Astrocyte of the cerebellum (primary cell): Measurements from ENCODE around the gene RFESD.

Source experiments
- DNase-seq: peaks from one replicate; pipeline ENCODE4 v3.0.0-alpha.2; 2011; ENCODE audit warnings: low read depth
- H3K4me3 ChIP-seq: 2 replicates; pipeline ENCODE4 v1.5.1; 2011; ENCODE audit warnings: mild to moderate bottlenecking, low read depth, low read length, moderate library complexity
- CTCF ChIP-seq: IDR thresholded peaks from 2 replicates; pipeline ENCODE4 v1.5.1; 2012; ENCODE audit warnings: low read length, low read depth, moderate library complexity, mild to moderate bottlenecking; ENCODE audit errors: missing control alignments
- in situ Hi-C: cut with HindIII; loops from 2 replicates; pipeline ENCODE4 v1.10.0; 2017; ENCODE audit warnings: low sequenced_read_pairs

RFESD gene

DNA sequence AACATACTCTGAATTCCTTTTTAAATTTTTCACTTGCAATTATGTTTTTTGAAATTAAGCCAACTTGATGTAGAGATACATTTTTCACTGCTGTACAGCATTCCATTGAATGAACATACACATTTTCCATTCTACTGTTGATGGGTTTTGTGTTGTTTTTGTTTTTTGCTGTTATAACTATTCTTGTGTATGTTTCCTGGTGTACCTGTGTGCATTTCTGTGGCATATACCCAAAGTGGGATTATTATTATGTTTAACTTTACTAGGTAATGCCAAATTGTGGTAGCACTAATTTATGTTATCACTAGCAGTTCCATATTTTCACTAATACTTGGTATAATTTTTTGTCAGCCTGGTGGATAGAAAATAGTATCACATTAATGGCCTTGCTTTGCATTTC is 2.7 kb downstream of the RFESD start:
- H3K4me3 ChIP-seq: no peak overlapping the region
- TF ChIP-seq CTCF: no peak
- in situ Hi-C loops: no loop called here
- DNase-seq: no peak

DNA sequence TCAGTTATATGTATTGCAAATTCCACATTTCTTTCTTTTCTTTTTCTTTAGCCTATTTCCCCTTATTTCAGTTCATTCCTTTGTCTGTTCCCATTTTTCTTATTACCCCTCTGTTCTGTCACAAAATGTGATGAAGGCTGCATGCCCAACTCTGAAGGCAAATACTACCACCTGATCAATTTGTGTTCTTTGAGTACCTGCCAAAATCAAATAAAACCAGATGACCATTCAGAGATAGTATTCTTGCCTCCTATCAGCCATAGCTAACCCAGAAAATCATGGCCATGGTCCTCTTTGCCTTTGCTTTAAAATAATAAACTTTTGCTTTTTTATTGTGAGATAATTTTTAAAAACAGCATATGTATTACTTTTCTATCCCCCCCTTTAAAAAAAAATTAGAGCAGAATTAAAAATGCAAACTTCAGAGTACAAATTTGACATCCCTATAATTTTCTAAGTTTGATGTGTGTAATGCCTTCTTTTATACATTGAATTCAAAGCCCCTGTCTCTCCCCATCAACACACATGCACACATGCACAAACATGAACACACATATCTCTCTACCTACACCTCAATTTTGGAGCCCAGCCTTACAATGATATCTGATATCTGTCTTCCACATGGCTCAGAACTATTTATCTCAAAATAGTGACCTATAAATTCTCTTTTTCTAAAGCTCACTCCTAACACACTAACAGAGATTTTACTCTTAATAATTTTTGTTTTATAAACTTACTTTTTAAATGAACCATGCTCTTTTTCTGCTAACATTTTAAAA is 3.5 kb downstream of the RFESD start:
- TF ChIP-seq CTCF: no peak
- in situ Hi-C loops: no loop called here
- no peak for DNase-seq

DNA sequence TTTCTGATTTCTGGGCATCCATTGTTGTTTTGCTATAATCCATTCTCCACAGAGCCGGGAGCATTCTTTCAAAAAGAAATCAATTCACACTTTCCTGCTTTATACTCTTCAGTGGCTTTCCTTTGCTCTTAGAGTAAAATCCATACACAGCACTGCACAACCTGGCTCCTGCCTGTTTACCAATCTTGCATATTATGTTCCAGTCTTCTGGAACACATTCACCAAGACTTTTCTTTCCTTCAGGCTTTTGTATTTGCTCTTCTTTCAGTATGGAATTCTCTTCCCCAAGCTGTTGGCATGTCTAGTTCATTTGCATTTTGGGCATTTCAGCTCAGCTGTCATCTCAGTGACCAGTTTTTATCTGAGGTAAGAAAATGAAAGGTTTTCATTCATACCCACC is 6.3 kb downstream of the RFESD start:
- DNase-seq: no peak
- in situ Hi-C loops: no loop called here
- TF ChIP-seq CTCF: no peak
- H3K4me3 ChIP-seq: no peak overlapping the region

More for the DNA sequence above, 3.5 kb downstream of the RFESD start:
- no peak overlapping the region for H3K4me3 ChIP-seq

DNA sequence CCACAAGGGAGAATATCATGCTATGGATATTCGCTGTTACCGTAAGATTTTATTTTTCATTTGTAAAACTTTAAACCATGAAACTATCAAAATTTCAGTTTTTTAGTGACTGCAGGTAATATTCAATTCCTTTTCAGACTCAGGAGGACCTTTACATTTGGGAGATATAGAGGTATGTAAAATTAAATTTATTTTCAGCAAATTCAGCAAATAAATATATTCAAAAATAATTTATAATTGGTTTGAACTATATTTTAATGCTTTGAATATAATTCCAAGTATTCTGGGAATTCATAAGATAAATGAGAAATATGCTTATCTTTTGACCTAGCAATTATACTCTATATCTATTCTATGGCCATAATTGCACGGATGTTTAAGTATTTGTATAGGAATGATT is 7.6 kb downstream of the RFESD start:
- DNase-seq: no peak
- in situ Hi-C loops: no loop called here
- no peak overlapping the region for H3K4me3 ChIP-seq
- TF ChIP-seq CTCF: no peak

DNA sequence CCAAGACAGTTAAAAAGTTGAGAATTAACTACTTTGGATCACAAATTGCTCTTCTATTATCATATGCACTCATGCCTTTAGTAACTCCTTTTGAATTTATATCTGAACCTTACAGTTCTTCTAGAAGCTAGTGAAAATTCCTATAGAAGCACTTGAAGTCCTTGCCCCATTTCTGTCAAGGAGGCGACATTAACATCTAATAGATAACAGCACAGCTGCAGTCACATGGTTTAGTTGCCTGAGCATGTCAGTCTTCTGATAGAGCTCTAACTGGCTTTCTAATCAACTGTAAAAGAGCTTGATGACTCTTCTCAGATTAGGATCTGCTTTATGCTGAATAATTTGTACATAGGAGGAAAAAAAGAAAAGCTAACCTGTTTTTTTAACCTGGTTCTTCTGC is 9.0 kb downstream of the RFESD start:
- no peak for TF ChIP-seq CTCF
- in situ Hi-C loops: no loop called here
- no peak for DNase-seq
- H3K4me3 ChIP-seq: no peak overlapping the region

GRCh38 chr5:95660060-95660459 is 13.5 kb downstream of the RFESD start:
- no peak overlapping the region for H3K4me3 ChIP-seq
- no peak for TF ChIP-seq CTCF
- in situ Hi-C loops: no loop called here
- no peak for DNase-seq
